GM18519 (cell line): ENCODE results near the gene ABCC12.

ENCODE experiments used
- ATAC-seq: cut with Tn5 transposase; IDR thresholded peaks from one replicate; pipeline ENCODE4 v1.9.1; 2021; ENCODE audit warnings: mild to moderate bottlenecking, moderate library complexity; ENCODE audit not compliant: unreplicated experiment, low FRiP score

Gene ABCC12

GRCh38 chr16:48133455-48134211, 22.2 kb downstream of the ABCC12 start:
- ATAC-seq = no peak

DNA sequence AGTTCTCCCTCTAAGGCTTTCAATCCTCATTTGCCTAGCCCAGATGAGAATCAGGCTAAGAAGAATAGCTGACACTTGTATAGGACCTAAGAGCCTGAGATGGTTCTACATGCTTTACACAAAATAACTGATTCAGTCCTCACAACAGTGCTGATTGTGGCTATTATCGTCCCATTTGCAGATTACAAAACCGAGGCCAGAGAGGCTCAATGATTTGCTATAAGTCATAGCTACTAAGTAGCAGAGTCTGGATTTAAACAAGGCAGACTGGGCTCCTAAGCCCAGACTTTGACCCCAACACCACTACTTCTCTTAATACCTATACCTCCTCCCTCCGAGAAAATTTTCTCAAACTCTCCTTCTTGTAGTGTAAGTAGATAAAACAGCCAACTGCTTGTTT, 23.1 kb downstream of the ABCC12 start:
- no peak for ATAC-seq

DNA sequence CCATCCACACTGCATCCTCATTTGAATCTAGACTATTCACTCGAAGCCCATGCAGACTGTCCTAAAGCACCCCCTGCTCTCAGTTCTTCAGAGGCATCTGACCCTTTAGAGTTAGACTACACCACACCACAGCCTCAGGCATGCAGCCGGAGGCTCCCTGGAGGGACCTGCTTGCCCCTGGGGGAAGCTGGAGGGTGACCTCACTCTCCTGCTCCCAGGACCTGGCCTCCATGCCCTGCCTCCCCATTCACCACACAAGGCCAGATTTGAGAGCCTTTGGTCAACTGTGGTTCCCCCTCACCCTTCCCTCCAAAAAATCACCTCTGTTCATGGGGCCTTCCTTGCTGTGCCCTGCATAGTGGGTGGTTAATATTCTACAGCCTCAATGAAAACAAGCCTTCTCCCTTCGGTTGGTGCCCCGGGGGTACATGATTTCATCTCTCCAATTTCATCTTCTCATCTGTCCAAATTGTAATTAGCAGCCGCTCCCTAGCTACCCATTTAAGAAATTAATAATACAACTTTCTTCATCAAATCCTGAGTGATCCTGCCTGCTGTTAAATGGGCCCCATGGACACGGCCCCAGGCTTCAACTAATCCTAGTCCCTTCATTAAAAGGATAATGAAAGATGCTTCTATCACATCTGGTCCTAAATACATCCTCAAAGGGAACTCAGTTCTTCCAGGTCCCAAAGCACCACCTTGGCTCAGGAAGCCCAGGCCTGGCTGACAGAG, 24.4 kb downstream of the ABCC12 start:
- no peak for ATAC-seq

GRCh38 chr16:48129926-48130325, 25.9 kb downstream of the ABCC12 start:
- no peak for ATAC-seq

DNA sequence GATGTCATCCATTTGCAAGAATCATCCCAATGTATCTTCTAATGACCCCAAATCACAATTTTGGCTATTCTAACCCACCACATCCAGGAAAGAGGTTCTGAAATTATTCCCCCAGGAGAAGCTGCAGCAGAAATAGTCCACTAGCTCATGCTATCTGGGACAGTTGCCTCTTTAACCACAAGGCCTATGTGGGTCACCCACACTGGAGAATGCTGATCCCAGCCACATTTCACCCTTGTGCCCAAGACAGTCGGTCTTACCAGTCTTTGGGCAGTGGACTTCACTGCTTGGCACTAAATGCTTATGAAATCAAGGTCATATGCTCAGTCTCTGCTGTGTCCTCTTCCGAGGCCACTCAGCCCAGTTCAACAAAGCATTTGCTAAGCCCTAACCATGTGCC, 27.0 kb downstream of the ABCC12 start:
- no peak for ATAC-seq

DNA sequence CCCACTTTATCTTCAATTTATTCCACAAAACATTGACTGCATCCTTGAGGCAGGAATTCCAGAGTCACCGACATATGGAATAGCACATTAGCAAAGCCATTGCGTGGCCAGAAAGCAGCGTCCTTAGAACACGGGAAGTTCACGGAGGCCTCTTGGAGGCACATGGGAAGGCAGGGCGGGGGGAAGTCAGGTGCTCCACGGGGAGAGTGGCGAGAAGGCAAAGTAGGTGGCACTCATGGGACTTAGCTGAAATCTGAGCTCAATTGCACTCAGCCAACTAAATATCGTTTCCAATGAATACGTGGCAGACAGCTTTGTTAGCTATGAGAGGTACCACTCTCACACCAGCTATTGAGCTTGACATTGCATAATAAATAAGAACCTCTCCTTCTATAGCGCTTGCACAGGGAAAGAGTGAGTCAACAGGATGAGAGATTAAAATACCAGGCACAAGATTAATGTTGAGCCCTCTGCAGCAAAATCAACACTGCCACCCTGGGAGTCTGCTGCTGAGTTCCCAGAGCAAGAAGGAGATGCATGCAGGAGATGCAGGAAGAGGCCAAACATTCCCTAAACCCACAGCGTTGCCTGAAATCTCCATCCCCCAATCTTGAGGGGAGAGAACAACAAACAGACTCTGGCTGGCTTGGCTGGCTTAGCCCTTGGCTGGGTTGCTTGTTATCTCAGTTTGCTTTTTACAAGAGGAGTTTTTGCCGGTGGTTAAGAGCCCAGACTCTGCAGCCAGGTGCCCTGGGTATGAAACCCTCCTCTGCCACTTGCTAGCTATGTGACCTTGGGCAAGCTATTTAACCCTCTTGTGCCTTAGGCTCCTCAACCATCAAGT, 28.8 kb downstream of the ABCC12 start:
- ATAC-seq = no peak

DNA sequence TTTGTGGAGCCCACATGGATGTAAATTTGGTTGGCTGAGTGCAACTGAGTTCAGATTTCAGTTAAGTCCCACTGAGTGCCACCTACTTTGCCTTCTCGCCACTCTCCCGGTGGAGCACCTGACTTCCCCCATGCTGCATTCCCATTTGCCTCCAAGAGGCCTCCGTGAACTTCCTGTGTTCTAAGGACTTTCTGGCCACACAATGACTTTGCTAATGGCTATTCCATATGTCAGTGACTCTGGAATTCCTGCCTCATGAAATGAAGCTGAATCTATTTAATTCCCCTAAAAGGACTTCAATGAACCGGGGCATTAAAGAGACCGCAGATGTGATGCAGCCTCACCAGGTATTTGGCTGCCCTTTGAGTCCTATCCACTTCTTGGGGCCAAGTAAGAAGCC, 29.9 kb downstream of the ABCC12 start:
- no peak for ATAC-seq

DNA sequence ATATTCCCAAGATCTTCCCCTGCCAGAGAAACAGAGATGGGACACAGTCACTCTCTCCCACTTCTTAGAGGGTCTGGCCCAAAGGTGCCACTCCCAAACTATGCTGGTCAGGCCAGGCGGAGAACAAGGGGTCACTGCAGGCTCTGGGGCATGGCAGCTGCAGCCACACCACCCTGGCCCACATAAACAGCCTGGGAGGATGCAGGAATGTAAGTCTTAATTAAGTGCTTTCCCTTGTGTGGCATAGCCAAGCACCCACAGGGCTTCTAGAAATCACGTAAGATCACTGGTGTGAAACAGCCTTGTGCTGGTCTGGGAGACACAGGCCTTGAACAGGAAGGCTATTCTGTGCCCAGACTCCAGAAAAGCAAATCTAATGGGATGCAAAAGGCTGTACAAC, 31.5 kb downstream of the ABCC12 start:
- no peak for ATAC-seq

GRCh38 chr16:48123104-48123788, 32.5 kb downstream of the ABCC12 start:
- no peak for ATAC-seq

- no peak for ATAC-seq
Measured at GRCh38 chr16:48121276-48121675, 34.5 kb downstream of the ABCC12 start.

DNA sequence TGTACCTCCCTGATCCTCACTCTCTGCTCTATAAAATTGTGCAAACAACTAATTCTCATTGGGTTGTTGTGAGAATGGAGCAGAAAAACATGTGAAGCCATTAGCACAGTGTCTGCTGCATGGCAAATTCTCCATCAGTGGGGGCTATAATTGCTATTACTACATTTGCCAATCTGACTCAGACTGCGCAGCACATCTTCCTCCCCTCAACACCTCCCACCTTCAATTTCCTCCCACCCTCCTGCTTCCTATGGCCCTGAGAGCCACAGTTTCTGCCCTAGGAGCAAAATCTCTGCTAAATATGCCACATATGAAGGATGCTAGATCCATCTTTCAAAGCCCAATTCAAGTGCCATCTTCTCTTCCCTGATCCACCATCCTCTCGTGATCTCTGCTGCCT, 37.0 kb downstream of the ABCC12 start:
- ATAC-seq = no peak

DNA sequence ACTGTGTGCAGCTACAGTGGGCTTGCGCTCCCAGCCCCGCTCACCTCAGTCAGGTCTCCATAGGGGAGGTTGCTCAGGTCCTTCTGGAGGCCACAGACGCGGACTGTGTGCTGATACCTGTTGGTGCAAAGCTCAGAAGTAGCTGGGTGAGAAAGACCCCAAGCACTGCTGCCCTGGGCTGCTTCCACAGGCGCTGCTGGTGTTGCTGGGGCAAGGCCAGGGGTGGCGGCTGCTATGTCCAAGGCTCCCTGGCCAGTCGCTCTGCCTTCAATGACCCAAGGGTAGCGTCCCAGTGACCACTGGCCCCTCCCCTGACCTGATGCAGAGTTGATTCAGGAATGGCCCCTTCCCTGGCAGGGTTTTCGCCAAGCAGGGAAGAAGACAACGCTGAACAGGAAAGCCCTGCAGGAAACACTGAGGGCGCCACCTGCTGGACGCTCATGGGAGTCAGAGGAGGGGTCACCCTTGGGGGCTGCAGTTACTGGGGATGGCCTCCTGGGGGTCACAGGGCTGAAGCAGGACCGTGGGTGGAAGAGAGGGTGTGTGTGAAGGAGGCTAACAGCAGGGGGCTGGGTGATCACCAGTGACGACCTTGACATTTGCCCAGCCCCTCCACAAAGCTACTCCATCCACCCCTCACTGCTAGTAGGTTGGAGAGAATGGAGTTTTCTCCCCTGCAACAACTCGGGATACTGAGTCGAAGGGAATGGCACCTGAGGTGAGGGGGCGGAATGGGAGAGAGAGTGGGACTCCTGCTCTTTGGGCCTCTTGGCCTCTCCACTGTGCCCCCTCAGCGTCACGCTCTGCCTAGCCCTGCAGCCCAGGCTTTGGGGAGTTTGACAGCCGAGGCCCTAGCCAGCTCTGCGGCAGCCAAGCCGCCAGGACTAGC, 38.3 kb downstream of the ABCC12 start:
- ATAC-seq = peak; percentile 80

DNA sequence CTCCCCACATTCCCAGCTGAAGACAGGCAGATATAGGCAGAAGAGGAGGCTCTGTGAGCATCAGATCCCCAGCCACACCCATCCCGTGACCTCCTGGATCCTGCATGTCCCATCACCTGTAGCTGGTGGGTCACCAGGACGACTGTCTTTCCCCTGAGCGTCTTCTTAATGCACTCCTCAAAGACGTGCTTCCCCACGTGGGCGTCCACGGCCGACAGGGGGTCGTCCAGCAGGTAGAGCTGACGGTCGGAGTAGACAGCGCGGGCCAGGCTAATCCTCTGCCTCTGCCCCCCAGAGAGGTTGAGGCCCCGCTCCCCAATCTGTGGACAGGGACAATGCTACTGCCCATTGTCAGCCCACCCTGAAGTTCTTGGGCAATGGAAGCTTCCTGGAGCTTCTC, 40.5 kb downstream of the ABCC12 start:
- no peak for ATAC-seq

DNA sequence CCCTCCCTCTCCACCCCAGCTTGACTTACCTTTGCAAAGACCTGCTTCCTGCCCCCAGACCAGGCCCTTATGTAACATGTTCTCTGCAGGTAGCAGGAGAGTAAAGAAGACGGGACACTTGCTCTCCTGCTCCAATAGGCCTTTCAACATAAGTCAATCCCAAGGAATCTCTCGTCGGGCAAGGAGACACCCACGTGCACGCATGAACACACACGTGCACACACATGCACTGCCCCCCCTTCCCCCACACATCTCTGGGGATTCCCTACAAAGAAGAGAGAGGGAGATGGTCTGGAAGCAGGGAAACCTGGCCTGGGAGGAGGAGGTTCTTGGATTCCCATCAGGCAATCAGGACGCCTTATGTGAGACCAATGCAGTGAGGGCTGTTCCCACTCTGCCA, 41.4 kb downstream of the ABCC12 start:
- no peak for ATAC-seq

DNA sequence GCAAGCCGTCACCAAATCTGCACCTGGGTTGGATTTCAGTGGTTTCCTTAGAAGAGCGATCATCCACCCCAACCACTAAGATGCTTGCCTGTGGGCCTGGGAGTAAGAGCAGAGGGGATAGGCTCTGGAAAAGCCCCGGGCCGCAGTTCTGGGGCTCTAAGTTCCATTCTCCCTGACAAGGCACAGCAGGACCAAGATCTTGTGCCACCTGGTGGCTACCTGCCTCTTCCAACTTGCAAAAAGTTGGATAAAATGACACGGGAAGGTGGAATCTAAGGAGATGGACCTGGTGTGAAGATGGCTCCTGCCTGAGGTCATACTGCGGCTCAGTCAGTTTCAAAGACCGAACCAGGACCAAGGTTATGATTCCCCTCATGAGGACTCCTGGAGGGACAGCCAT, 42.3 kb downstream of the ABCC12 start:
- no peak for ATAC-seq

- ATAC-seq = no peak
Measured at GRCh38 chr16:48113001-48113400, 42.8 kb downstream of the ABCC12 start.

GRCh38 chr16:48112600-48112999, 43.2 kb downstream of the ABCC12 start:
- ATAC-seq = no peak

DNA sequence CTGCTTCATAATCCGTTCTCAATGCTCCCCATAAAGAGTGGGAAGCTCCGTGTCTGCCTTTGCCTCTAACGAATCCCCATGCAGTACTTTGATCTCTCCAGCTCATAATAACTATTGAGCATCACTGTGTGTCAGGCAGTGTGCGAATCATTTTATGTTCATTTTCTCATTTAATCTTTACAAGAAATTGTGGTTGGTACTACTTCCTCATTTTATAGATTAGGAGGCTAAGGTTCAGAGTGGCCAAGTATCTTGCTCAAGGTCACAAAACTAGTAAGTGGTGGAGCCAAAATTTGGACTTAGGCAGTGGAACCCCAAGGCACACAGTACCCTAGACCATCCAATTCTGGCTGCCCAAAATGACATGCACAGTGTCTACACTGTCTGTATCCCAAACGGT, 44.8 kb downstream of the ABCC12 start:
- ATAC-seq = no peak

GRCh38 chr16:48110000-48110399, 45.8 kb downstream of the ABCC12 start:
- no peak for ATAC-seq

- ATAC-seq = no peak
Measured at GRCh38 chr16:48109475-48109874, 46.3 kb downstream of the ABCC12 start.
